ENCODE measurements around the gene ATG14.
A peak's percentile ranks its signal among the peaks of the same experiment; 100 is the strongest.

ATG14 gene

GRCh38 chr14:55454264-55455002, 42.8 kb upstream of the ATG14 start:
- H3K4me3 ChIP-seq (replicated peaks; ENCODE audit: insufficient read depth, low read length) = no peak overlapping the region
- no peaks in the 10 kb centered on the region for H3K27me3 ChIP-seq (ENCODE audit: insufficient read depth, poor library complexity, severe bottlenecking)
- DNase-seq (ENCODE audit: low read depth in 1 of 2, low spot score in 1 of 2) = peak in 1 of 2 experiments; percentile 70
- H3K27ac ChIP-seq (replicated peaks) = no peak overlapping the region
- TF ChIP-seq SPI1 (IDR thresholded peaks at IDR 0.05; ENCODE audit: borderline replicate concordance, low read depth) = no peak
- TF ChIP-seq GABPA (IDR thresholded peaks at IDR 0.05; ENCODE audit: low read depth) = no peak
- TF ChIP-seq, protein P1, sequence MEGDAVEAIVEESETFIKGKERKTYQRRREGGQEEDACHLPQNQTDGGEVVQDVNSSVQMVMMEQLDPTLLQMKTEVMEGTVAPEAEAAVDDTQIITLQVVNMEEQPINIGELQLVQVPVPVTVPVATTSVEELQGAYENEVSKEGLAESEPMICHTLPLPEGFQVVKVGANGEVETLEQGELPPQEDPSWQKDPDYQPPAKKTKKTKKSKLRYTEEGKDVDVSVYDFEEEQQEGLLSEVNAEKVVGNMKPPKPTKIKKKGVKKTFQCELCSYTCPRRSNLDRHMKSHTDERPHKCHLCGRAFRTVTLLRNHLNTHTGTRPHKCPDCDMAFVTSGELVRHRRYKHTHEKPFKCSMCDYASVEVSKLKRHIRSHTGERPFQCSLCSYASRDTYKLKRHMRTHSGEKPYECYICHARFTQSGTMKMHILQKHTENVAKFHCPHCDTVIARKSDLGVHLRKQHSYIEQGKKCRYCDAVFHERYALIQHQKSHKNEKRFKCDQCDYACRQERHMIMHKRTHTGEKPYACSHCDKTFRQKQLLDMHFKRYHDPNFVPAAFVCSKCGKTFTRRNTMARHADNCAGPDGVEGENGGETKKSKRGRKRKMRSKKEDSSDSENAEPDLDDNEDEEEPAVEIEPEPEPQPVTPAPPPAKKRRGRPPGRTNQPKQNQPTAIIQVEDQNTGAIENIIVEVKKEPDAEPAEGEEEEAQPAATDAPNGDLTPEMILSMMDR (IDR thresholded peaks at IDR 0.05; ENCODE audit: insufficient read depth, low read length) = no peak
- TF ChIP-seq POLR2AphosphoS5 (IDR thresholded peaks at IDR 0.05; ENCODE audit: low read depth) = no peak
- TF ChIP-seq REST (IDR thresholded peaks at IDR 0.05; ENCODE audit: insufficient replicate concordance, low read depth) = no peak

DNA sequence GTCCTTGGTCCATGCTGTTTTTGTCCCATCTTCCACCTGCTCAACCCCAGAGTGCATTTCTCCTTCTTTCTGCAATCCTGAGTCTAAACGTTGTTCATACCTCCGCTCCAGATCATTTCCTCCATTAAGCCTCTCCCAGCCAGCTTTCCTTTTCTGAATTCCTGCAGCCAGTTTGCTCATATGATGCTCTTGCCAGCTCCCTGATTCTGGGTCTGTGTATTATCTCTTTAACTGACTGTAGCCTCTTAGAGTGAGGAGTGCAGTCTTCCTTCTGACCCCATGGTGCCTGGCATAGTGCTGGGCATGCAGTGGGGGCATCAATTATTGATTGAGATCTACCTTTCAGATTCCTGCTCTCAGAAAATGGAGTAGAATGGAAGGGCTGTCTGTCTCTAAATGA, 40.3 kb upstream of the ATG14 start:
- TF ChIP-seq, protein P1 (IDR thresholded peaks at IDR 0.05; ENCODE audit: insufficient read depth, low read length) = no peak
- no peak for TF ChIP-seq POLR2AphosphoS5 (IDR thresholded peaks at IDR 0.05; ENCODE audit: low read depth)
- TF ChIP-seq SPI1 (IDR thresholded peaks at IDR 0.05; ENCODE audit: borderline replicate concordance, low read depth) = no peak
- TF ChIP-seq GABPA (IDR thresholded peaks at IDR 0.05; ENCODE audit: low read depth) = no peak
- TF ChIP-seq REST (IDR thresholded peaks at IDR 0.05; ENCODE audit: insufficient replicate concordance, low read depth) = no peak
- H3K4me3 ChIP-seq (replicated peaks; ENCODE audit: insufficient read depth, low read length) = no peak overlapping the region
- no peak overlapping the region for H3K27ac ChIP-seq (replicated peaks)
- DNase-seq (ENCODE audit: low read depth in 1 of 2, low spot score in 1 of 2) = no peak
- H3K27me3 ChIP-seq (ENCODE audit: insufficient read depth, poor library complexity, severe bottlenecking) = no peaks in the 10 kb centered on the region

- Histone ChIP-seq H3K4me3 (replicated peaks; ENCODE audit: insufficient read depth, low read length) (no peak overlapping the region), H3K27ac (replicated peaks) (no peak overlapping the region), H3K27me3 (ENCODE audit: insufficient read depth, poor library complexity, severe bottlenecking) (no peaks in the 10 kb centered on the region)
- no peak for DNase-seq (ENCODE audit: low read depth in 1 of 2, low spot score in 1 of 2)
- TF ChIP-seq GABPA (IDR thresholded peaks at IDR 0.05; ENCODE audit: low read depth) = no peak
- no peak for TF ChIP-seq POLR2AphosphoS5 (IDR thresholded peaks at IDR 0.05; ENCODE audit: low read depth)
- TF ChIP-seq SPI1 (IDR thresholded peaks at IDR 0.05; ENCODE audit: borderline replicate concordance, low read depth) = no peak
- TF ChIP-seq, protein P1 (IDR thresholded peaks at IDR 0.05; ENCODE audit: insufficient read depth, low read length) = no peak
- no peak for TF ChIP-seq REST (IDR thresholded peaks at IDR 0.05; ENCODE audit: insufficient replicate concordance, low read depth)
These were observed 39.8 kb upstream of the ATG14 start for GRCh38 chr14:55451398-55451797.

Data from HL-60 (cell line).